Stimulated activated CD4-positive, alpha-beta T cell treated with anti-CD3 and anti-CD28 coated beads, TNF-alpha, amount 100 ng/mL, for 48 hours (primary cell): ENCODE measurements around the gene TWF1.
A peak's percentile ranks its signal among the peaks of the same experiment; 100 is the strongest.
"Not testable (repeated sequence)": the region's sequence is repeated elsewhere in the genome, so short reads cannot be mapped to it uniquely, and the experiment has no call there.

Experiments
- DNase-seq, 3 donors: peaks; one replicate each; pipeline ENCODE4 v3.0.0-alpha.2; 2020; ENCODE audit warnings: low read depth in 3 of 3

The TWF1 gene

DNA sequence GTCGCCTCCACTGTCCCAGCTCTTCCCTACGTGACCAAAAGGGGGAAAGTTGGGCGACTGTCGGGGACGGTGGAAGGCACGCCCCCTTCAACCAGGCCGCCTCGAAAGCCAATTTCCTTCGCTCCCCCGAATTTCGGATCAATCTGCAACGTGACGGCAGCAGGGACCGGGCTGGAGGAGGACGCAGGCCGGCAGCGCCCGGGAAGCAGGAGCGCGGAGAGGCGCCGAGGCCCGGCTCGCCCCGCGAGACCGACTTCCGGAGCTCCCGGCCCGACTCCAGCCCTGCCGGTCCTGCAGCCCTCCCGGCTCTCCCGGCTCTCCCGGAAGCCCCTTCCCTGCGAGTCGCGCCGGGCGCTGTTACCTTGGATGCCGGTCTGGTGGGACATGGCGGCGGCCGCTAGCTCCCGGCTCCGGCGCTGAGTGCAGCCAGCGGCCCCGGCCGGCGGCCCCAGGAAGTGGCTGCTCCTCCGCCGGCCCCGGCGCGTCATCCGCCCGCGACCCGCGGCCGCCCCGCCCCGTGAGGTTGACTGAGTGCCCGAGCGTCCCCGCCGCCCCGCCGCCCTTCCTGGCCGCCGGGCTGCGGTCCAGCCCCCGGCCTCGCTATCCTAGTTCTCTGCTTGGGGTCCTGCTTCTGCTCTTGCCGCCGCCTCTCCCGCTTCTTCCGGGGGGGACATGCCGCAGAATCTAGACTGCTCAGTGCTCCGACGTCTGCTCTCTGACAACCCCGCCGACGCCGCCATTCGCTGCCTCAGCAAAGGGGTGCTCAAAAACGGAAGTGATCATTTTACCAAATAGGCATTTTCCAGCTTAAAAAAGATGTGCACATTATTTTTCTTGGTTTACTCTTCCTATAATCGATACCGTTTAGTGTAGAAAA lies at the start of gene TWF1:
TSS of gene TWF1 (minus strand) at position 458 of the 877 bp plus-strand sequence. CDS start at position 386, 72 bp downstream.
- peak; percentile 72 to 84 (median 75) for DNase-seq

DNA sequence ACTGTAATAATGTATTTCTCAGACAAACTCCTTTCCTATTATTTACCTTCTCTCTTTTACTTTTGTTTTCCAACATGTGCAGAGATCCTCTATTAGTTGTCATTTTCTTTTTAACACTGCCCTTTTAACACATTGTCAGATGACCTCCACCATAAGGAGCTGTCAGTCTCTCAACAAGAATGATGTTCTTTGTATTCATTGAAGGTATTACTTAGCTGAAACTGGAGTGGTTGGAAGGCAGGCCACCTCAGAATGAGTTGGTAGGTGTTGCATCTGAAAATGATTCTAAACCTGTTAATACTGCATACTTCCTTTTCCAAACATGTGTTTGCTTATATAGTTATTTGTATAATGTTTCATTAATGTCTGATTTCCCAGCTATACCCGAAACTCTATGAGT lies 46.6 kb upstream of the TWF1 start:
- no peak for DNase-seq

DNA sequence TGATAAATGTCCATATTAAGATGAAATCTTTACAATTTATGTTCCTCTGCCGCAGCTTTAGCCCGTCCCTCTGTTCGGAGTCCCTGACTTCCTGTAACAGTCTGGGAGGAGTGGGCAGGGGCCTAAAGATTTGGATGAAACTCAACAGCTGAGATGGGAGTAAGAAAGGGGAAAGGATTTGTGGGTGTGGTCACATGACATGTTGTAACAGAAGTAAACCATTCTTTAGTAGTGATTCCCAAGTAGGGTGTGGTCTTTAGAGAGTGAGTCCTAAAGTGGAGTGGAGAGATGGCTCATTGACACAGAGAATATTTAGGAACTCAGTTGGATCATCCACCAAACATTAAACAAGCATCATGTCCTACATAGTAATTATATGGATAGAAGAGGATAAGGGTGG lies 42.7 kb upstream of the TWF1 start:
- no peak for DNase-seq

DNA sequence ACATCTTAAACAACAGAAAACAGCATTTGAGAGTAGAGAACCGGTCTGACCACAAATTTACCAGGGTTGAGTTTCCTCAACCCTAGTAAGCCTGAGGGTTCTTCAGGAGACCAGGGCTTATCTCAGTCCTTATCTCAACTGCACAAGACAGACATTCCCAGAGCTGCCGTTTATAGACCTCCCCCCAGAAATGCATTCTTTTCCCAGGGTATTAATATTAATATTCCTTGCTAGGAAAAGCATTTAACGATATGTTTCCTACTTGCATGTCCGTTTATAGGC lies 42.0 kb upstream of the TWF1 start:
- DNase-seq = no peak

DNA sequence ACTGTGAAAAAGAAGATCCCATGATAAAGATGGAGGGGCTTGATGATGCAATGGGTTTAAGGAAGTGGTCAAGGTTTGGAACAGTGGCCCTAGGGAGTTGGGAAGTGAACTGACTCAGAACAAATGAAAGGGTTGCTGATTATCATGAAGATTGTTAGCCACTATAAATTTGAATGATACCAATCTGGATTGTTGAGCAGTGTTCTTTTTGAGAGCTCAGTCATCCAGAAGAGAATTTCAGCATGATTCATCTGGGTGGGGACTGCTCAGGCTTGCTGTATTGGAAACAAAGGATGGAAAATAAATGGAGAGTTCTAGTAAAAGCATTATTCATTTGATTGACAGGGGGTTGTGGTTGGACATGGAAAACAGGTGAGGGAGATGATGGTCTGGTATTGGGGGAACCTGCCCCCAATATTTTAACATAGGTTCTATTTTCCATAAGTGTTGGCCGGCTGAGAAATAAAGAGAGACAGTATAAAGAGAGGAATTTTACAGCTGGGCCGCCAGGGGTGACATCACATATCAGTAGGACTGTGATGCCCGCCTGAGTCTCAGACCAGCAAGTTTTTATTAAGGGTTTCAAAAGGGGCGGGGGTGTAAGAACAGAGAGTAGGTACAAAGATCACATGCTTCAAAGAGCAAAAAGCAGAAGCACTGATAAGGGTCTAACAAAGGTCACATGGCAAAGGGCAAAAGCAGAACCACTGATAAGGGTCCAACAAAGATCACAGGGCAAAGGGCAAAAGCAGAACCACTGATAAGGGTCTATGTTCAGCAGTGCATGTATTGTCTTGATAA lies 41.5 kb upstream of the TWF1 start:
- DNase-seq = not testable (repeated sequence)

DNA sequence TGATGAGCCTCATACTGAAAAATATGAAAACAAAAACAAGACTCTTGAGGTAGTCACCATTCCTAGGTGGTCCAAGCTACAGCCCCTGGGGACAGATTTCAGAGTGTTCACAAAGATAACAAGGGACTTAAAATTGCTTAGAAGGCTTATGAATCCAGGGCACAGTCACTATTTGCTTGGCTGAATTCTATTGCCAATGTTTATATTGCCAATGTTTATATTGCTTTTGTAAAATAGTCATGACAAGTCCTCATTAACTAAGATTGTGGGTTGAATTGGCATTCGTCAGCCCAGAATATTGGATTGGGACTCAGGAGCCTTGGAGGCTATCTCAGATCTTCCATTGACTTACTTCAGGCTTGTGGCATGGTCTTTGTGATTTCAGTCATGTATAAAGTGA lies 36.1 kb upstream of the TWF1 start:
- DNase-seq = no peak

DNA sequence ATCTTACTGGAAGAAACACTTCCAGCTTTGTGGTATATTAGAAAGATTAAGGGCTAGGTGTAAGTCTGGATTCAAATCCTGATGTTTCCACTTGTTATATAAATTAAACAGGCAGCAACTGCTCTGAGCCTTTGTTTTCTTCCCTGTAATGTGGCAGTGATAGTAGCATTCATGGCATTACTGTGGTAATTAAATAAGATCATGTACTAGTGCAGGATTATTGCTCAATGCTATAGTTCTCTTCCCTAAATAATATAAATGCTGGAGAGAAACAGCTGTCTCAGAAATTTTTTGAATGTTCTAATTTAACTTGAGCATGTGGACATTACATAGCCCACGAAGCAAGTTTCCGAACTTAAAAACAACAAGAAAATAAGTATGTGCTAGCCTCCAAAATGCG lies 35.1 kb upstream of the TWF1 start:
- DNase-seq = no peak

DNA sequence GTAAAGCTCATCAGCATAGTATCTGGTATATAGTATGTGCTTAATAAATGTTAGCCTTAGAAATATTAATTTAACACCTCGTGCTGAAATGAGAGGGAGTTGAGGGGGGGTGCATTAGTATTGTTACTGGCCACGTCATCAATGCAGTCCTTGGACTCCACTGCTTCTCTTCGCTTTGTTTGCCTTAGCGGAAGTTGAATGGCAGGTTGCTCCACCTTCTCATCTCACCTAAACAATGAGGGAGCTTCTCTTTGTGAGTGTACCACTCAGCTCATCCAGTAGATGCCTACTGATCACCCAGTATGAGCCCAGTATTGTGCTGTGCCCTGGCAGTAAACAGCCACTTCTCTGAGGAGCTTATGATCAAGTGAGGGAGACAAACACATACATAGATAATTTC lies 34.2 kb upstream of the TWF1 start:
- DNase-seq = no peak

DNA sequence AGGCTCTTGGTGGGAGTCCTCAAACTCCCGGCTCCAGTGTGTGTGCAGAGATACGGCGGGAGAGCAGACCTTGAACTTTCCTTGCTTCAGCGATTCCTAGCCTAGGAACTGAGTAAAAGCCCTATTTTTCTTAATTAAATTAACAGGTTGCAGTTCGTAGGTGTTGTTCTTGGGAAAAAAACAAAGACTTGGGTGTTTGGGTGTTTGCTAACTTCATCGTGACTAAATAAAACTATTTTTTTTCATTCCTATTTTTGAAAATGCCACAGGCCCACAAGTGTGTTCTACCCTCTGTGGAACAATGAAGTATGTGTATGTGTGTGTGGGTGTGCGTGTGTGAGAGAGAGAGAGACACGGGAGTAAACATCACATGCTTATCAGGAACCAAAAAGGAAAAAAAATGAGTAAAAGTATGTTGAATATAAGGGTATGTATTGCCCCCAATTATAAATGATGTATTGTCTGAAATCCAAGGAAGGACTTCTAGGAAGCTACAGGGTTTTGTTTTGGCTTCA lies 30.4 kb upstream of the TWF1 start:
- DNase-seq = no peak

DNA sequence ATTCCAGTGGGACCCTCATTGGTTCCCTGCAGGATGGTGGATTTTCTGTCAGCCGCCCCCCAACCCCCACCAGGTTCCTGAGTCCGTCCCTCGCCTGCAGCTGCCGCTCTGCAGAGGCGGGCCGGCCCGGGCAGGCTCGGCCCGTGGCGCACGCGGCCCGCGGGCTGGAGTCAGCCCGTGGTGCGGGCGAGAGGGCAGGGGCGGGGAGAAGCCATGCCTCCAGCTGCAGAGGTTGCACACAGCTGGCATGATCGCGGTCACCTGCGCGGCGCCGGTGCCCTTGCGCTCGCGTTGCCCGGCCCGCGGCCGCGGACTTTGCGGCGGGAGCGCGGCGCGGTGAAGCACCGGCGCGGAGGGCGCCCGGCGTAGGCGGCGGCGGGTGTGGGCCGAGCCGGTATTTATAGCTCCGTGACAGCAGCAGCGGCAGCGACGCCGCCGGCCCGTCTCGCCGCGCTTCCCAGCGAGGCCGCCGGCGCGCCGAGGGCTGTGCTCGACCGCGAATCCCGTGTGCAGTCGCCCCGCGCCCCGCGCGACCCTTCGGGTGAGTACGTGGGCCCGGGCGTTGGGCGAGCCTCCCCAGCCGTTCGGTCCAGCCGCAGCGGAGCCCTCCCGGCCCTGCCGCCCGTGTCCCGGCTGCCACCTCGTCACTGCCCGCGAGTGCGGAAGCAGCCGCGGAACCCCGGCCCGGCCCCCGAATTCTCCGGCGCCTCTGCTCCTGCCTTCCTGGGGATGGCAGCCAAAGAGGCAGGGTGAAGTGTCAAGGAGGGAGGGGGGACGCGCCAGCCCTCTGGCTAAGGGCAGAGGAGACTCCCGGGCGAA lies 29.7 kb upstream of the TWF1 start, which contains the start of gene TMEM117:
TSS of gene TMEM117 (plus strand) at position 426 of the 819 bp plus-strand sequence.
- peak; percentile 11 to 42 (median 21) for DNase-seq

DNA sequence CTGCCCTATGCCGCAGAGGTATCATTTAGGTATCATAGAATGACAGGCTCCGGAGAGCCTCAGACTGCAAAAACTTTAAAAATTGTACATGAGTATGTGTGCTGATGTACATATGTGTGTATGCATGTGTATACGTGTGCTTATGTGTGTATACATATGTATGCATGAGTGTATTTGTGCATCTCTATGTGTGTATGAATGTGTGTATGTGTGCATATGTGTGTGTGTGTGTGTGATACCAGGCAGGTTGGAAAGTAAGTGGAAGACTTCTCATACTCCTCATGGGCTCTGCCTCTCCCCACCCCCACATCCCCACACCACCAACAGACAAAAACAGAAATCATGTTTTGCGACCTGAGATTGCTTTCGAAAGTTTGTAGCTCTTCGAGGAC lies 29.1 kb upstream of the TWF1 start:
- no peak for DNase-seq

DNA sequence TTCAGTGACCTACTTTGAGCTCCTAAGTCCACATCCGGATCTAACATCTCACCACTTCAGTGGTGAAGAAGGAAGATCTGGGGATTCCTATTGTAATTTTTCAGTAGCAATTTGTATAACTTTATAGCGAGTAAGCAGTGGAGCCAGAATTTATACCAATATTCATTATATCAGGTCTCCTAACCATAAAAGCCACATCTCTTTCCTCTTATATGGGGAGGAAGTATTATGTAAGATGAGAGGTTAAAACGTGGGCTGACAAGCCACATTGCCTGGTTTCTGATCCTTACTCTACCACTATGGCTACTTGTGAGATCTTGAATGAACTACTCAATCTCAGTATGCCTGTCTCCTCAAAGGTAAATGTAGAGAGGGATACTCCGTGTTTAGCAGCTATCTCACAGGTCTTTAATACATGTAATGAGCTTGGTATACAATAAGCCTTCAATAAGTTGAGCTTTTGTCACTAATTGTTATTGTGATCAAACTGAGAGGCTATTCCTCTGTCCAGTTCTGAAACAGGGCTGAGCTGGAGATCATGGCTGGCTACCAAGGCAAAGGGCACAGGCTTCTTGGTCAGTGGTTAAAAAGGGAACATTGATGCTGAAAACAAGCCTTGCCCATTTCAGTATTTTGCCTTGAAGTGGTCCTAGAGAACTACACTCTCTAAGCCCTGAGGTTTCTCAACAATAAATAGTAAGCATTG lies 26.5 kb upstream of the TWF1 start:
- DNase-seq = no peak

DNA sequence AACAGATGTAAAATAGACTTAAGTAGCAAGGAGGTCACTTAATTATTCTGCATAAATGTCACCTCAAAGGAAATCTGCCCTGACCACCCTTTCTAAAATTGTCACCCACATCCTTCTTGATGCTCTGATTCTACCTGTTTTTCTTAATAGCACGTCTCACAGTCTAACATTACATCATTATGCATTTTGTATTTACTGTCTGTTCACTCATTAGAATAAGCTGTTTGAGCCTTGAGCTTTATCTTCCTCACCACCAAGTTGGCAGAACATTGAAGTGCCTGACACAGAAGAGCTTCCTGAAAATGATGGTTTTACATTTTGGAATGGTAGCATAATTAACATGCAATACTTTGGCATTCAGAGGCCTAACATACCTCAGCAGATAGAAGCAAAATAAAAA lies 21.0 kb upstream of the TWF1 start:
- no peak for DNase-seq

DNA sequence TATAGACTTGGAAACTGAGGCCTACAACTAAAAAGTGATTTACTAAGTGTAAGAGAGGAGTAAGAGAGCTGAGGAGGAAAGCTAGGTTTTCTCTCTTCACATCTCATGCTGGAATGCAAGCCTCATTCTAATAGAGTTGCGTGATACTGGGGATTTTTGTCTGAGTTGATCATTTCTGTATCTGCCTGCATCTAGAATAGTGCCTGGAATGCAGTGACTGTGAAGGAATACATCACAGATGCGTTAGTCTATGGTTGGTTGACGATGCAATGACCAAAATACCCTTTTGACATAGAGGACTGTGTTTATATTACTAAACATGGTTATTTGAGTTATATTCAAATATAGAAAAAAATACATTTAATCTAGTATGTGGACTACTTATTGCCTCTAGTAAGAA lies 20.6 kb upstream of the TWF1 start:
- DNase-seq = no peak

DNA sequence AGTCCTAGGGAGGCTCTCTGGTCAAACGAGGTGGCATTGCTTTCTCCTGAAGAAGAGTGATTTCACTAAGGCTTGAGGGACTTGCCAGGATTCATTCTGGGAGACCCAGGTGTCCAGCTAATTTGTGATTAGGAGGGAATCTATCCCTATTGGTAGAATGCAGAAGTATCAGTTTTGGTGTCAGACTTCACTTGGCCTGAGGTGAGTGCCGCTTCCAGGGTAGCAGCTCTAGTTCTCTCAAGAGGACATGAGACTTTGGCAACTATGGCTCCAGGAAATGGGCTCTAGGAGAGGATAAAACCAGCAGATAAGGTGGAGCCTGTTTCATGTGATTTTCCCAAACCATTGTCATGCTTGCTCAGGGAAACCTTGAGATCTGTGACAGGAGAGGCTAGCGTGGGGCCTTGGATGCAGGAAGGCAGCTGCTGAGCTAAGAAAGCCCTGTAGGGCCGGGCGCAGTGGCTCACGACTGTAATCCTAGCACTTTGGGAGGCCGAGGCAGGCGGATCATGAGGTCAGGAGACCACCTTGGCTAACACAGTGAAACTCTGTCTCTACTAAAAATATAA lies 18.2 kb upstream of the TWF1 start:
- no peak for DNase-seq

DNA sequence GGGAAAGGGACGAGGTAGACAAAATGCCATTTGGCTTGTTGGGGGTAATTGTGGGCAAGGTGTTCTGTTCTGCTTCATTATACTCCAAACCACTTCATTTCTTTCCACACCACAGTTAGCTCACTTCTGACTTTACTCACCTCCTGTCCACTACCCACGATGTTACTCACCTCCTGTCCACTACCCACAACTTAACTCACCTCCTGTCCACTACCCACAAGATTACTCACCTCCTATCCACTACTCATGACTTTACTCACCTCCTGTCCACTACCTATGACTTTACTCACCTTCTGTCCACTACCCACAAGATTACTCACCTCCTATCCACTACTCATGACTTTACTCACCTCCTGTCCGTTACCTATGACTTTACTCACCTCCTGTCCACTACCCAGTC lies 10.1 kb upstream of the TWF1 start:
- DNase-seq = no peak

DNA sequence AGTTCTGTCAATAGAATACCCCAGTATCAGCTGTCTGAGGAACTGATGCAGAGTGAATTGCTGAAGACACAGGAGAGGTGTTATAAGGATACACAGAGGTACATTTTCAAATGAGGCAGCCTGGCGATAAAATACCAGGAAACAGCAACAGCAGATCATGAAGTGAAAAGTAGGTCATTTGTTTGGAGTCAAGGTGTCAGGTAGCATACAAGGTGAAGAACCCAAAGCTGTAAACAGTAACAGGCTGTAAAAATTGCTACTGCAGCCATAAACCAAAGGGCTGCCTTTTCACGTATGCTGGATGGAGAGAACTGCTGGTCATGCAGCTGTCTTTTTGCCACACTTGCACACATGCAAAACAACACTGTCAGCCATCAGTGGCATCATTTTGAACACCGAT lies 9.3 kb upstream of the TWF1 start:
- DNase-seq = no peak

DNA sequence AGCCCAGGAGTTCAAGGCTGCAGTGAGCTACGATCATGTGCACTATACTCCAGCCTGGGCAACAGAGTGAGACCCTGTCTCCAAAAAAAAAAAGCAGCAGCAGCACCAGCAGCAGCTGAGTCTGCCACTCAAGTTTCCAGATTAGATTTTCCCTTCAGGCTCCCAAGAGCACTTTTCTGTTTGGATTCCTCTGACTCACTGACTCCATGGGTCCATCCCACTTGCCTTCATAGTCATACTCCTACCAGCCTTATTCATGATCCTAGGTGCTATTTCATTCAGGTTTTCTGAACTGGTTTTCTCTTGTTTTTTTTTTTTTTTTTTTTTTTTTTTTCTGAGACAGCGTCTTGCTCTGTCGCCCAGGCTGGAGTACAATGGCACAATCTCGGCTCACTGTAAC lies 6.8 kb upstream of the TWF1 start:
- no peak for DNase-seq

DNA sequence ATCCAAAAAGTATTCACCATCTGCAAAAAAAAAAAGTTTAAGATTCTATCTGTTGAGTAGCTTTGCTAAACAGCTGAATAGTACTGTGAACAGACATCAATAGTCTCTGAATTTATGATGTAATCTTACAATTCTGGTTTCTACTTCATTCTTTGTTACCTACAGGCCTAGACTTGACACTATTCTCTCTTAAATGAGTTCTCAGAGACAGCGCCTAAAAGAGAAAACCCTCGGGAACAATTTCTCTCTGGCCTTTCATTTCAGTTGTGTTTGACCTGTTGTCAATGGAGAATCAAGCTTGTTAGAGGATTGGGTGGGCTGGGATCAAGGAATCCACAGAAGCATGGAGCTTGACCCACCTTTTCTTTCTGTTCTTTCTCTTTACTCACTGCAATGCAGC lies 5.9 kb upstream of the TWF1 start:
- DNase-seq = no peak

DNA sequence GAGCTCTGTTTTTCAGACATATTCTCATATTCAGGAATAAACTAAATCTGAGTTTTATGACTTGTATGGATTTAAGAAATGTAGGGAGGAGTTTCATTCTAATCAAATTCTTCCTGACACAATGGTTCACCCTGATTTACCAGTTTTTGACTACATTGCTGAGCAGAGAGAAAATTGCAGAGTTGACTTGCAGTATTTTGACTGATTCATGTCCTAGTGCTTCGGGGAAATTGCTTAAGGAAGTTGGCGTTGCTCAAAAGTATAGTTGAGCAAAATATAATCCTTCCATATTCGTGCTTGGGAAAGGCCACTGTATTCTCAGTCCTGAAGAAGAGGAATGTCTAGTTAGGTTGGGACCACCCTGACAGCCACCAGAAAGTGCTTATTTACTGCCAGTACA lies 1.3 kb upstream of the TWF1 start:
- no peak for DNase-seq

DNA sequence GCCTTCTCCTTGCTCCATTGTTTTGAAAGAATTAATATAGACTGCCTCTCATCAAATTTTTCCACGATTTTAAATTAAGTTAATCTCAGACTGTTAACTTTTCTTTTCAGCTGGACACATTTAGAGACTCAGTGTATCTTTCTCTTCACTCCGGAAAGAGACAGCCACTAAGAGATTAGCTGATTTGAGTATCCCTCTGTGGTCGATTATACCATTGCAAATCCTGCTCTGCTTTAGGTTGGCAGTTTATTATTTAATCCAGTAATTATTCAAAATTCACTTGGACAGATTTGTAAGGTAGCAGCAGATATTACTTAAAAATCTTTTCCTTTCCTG lies 588 bp upstream of the TWF1 start:
- no peak for DNase-seq
